ENCODE data around the gene UQCRH. TPM values are rescaled to one million over a fixed set of nuclear protein-coding genes. Genes with fewer than 3 reads are reported as not detected.
"Not testable (repeated sequence)": the region's sequence is repeated elsewhere in the genome, so short reads cannot be mapped to it uniquely, and the experiment has no call there.

UQCRH gene
- total RNA-seq, 1 donor from 2014 or later: 167 TPM

DNA sequence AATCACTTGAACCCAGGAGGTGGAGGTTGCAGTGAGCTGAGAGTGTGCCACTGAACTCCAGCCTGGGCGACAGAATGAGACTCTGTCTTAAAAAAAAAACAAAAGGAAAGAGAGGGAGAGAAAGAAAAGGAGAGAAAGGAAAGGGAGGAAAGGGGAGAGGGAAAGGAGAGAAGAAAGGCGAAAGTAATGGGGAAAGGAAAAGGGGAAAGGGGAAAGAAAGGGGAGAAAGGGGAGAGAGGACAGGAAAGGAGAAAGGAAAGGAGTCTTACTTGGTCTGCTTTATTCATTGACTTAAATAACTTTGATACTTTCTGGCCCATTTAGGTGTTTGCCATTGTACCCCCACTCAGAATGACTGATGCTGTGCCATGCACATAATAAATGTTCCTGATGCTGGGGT, 48.9 kb downstream of the UQCRH start:
- no peak for DNase-seq (ENCODE audit: low spot score)
- peaks cover 17% of the 10 kb centered on the region for H3K36me3 Mint-ChIP-seq (ENCODE audit: low read depth)
- no peaks in the 10 kb centered on the region for H3K9me3 Mint-ChIP-seq (ENCODE audit: low read depth)
- H3K4me1 Mint-ChIP-seq (ENCODE audit: low read depth): peaks cover 5% of the 10 kb centered on the region
- no peak overlapping the region for H3K4me3 Mint-ChIP-seq (ENCODE audit: unreplicated experiment)
- TF ChIP-seq, protein P1, sequence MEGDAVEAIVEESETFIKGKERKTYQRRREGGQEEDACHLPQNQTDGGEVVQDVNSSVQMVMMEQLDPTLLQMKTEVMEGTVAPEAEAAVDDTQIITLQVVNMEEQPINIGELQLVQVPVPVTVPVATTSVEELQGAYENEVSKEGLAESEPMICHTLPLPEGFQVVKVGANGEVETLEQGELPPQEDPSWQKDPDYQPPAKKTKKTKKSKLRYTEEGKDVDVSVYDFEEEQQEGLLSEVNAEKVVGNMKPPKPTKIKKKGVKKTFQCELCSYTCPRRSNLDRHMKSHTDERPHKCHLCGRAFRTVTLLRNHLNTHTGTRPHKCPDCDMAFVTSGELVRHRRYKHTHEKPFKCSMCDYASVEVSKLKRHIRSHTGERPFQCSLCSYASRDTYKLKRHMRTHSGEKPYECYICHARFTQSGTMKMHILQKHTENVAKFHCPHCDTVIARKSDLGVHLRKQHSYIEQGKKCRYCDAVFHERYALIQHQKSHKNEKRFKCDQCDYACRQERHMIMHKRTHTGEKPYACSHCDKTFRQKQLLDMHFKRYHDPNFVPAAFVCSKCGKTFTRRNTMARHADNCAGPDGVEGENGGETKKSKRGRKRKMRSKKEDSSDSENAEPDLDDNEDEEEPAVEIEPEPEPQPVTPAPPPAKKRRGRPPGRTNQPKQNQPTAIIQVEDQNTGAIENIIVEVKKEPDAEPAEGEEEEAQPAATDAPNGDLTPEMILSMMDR (IDR thresholded peaks at IDR 0.05): no peak
- no peaks in the 10 kb centered on the region for H3K27me3 Mint-ChIP-seq (ENCODE audit: low read depth)
- H3K27ac Mint-ChIP-seq (ENCODE audit: unreplicated experiment): no peak overlapping the region

DNA sequence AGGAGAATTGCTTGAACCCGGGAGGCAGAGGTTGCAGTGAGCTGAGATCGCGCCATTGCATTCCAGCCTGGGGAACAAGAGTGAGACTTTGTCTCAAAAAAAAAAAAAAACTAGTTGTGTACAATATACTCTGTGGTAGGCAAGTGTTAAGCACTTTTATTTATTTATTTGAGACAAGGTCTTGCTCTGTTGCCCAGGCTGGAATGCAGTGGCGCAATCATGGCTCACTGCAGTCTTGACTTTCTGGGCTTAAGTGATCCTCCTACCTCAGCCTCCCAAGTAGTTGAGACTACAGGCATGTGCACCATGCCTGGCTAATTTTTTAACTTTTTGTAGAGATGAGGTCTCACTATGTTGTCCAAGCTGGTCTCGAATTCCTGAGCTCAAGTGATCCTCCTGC, 52.4 kb downstream of the UQCRH start:
- H3K4me1 Mint-ChIP-seq (ENCODE audit: low read depth); DNase-seq (ENCODE audit: low spot score); H3K27me3 Mint-ChIP-seq (ENCODE audit: low read depth); H3K27ac Mint-ChIP-seq (ENCODE audit: unreplicated experiment); H3K9me3 Mint-ChIP-seq (ENCODE audit: low read depth); H3K4me3 Mint-ChIP-seq (ENCODE audit: unreplicated experiment): not testable (repeated sequence)
- peaks cover 18% of the 10 kb centered on the region for H3K36me3 Mint-ChIP-seq (ENCODE audit: low read depth)

DNA sequence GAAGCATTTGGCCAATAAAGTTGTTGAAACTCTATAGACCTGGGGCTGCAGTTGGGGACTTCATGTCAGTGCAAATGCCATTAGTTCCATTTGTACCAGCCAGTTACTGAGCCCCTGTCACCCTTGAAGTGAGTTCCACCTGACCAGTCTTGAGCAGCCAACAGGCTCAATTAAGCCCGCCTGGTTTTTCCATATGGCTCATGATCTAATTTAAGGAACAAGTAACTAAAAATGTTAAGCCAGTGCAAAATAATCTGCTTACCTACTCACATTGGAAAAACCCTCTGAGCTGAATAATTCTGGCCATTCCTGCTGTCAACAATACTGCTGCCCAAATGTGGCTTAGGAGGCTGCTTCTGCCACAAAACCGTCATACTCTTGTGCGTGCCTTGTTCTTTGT, 58.7 kb downstream of the UQCRH start:
- Mint-ChIP-seq H3K27ac (ENCODE audit: unreplicated experiment) (no peak overlapping the region), H3K4me3 (ENCODE audit: unreplicated experiment) (no peak overlapping the region), H3K4me1 (ENCODE audit: low read depth) (peaks cover 4% of the 10 kb centered on the region), H3K9me3 (ENCODE audit: low read depth) (no peaks in the 10 kb centered on the region), H3K27me3 (ENCODE audit: low read depth) (no peaks in the 10 kb centered on the region), H3K36me3 (ENCODE audit: low read depth) (peaks cover 24% of the 10 kb centered on the region)
- TF ChIP-seq, protein P1 (IDR thresholded peaks at IDR 0.05): no peak
- DNase-seq (ENCODE audit: low spot score): no peak

DNA sequence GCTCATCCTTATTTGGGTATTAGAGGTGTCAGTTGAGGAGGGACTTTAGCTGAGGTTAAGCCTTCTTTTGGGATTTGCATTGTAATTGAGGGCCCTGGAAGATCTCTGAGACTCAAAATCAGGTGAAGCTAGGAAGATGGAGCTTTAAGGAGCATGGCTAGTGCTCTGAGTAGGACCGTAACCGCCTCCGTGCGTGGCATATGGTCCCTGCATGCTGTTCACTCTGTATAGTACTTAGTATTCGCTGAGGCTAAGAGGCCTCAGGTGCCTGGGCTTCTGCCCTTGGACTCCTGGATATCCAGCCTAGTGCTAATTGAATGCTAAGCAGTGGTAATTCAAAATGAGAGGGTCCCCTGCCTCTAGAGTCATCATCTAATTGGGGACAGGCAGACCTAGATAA, 59.6 kb downstream of the UQCRH start:
- no peak overlapping the region for H3K4me3 Mint-ChIP-seq (ENCODE audit: unreplicated experiment)
- TF ChIP-seq, protein P1 (IDR thresholded peaks at IDR 0.05): no peak
- DNase-seq (ENCODE audit: low spot score): no peak
- no peak overlapping the region for H3K27ac Mint-ChIP-seq (ENCODE audit: unreplicated experiment)
- H3K4me1 Mint-ChIP-seq (ENCODE audit: low read depth): peaks cover 4% of the 10 kb centered on the region
- H3K27me3 Mint-ChIP-seq (ENCODE audit: low read depth): no peaks in the 10 kb centered on the region
- no peaks in the 10 kb centered on the region for H3K9me3 Mint-ChIP-seq (ENCODE audit: low read depth)
- H3K36me3 Mint-ChIP-seq (ENCODE audit: low read depth): peaks cover 25% of the 10 kb centered on the region

DNA sequence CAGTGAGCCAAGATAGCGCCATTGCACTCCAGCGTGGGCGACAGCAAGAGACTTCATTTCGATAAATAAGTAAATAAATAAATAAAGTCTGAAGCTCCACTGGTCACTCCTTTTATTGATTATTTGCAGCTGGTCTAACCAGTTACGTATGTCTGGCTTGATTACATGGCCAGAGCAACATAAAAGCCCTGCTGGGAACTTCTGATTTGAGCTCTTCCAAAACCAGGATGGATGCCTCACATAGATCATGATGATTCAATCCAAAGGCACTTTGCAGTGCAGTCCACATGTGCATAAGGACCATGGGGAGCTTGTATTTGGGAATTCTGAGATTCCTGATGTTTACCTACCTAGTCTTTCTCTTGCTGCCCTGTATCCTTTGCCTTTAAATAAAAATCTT, 61.1 kb downstream of the UQCRH start:
- Mint-ChIP-seq H3K4me1 (ENCODE audit: low read depth) (peaks cover 4% of the 10 kb centered on the region), H3K9me3 (ENCODE audit: low read depth) (no peaks in the 10 kb centered on the region), H3K27ac (ENCODE audit: unreplicated experiment) (no peak overlapping the region), H3K27me3 (ENCODE audit: low read depth) (no peaks in the 10 kb centered on the region), H3K36me3 (ENCODE audit: low read depth) (peaks cover 23% of the 10 kb centered on the region), H3K4me3 (ENCODE audit: unreplicated experiment) (no peak overlapping the region)
- no peak for DNase-seq (ENCODE audit: low spot score)
- TF ChIP-seq, protein P1 (IDR thresholded peaks at IDR 0.05): no peak

DNA sequence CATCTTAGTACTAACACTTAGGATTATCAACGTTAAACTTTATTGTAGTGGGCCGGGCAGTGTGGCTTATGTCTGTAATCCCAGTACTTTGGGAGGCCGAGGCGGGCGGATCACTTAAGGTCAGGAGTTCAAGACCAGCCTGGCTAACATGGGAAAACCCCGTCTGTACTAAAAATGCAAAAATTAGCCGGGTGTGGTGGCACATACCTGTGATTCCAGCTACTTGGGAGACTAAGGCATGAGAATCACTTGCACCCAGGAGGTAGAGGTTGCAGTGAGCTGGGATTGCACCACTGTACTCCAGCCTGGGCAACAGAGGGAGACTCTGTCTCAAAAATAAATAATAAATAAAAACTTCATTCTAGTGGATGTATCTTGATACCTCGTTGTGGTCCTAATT, 62.3 kb downstream of the UQCRH start:
- not testable (repeated sequence) for H3K27ac Mint-ChIP-seq (ENCODE audit: unreplicated experiment); H3K4me1 Mint-ChIP-seq (ENCODE audit: low read depth); H3K4me3 Mint-ChIP-seq (ENCODE audit: unreplicated experiment); H3K9me3 Mint-ChIP-seq (ENCODE audit: low read depth); H3K27me3 Mint-ChIP-seq (ENCODE audit: low read depth); DNase-seq (ENCODE audit: low spot score)
- peaks cover 22% of the 10 kb centered on the region for H3K36me3 Mint-ChIP-seq (ENCODE audit: low read depth)

Other genes starting within 250 kb of the UQCRH start
- 21.1 to 36.3 TPM (median 23.4 TPM) in 3 replicates for gene PIK3R3, start 171.1 kb upstream of the UQCRH start, total RNA-seq
- gene TSPAN1, start 128.6 kb upstream of the UQCRH start, total RNA-seq: 1.4 to 2.1 TPM (median 1.6 TPM) in 3 replicates
- gene P3R3URF, start 127.2 kb upstream of the UQCRH start, total RNA-seq: not detected in 3 replicates
- gene POMGNT1, start 105.3 kb upstream of the UQCRH start, total RNA-seq: 84.9 to 104 TPM (median 89.1 TPM) in 3 replicates
- gene LURAP1, start 100.4 kb upstream of the UQCRH start, total RNA-seq: 3.8 to 4.1 TPM (median 4.0 TPM) in 3 replicates
- gene RAD54L, start 55.9 kb upstream of the UQCRH start, total RNA-seq: 2.6 to 9.9 TPM (median 2.7 TPM) in 3 replicates
- gene LRRC41, start 82 bp upstream of the UQCRH start, total RNA-seq: 82.0 to 96.8 TPM (median 82.9 TPM) in 3 replicates
- 21.2 to 23.5 TPM (median 23.4 TPM) in 3 replicates for gene NSUN4, start 37.1 kb downstream of the UQCRH start, total RNA-seq
- gene FAAH, start 90.6 kb downstream of the UQCRH start, total RNA-seq: 7.0 to 15.0 TPM (median 14.1 TPM) in 3 replicates
- not detected in 3 replicates for gene DMBX1, start 186.1 kb downstream of the UQCRH start, total RNA-seq
- not detected in 3 replicates for gene KNCN, start 247.9 kb downstream of the UQCRH start, total RNA-seq

All from chondrocyte (in vitro differentiated cells).